Gastrocnemius medialis (tissue), 4 donors: ENCODE data around the gene NTNG1.

Experiments
- POLR2A ChIP-seq, 2 donors: fragments of 450-650 bp; IDR thresholded peaks; one replicate each; pipeline ENCODE4 v1.6.1; 2017; ENCODE audit warnings: antibody characterized with exemption in 2 of 2, mild to moderate bottlenecking in 2 of 2, moderate library complexity in 2 of 2
- TF ChIP-seq, protein P1 (sequence below), 5 experiments: fragments of 450-650 bp in 3 of 5; fragments of 200-600 bp in 2 of 5; sonication (generic) in 2 of 5; IDR thresholded peaks in 4 of 5; conservative IDR thresholded peaks in 1 of 5; 1 replicate in 4 of 5; 2 replicates in 1 of 5; pipeline ENCODE4 v1.5.1; 2016 to 2019; ENCODE audit warnings: antibody characterized with exemption in 5 of 5, mild to moderate bottlenecking in 3 of 5, moderate library complexity in 3 of 5

DNA sequence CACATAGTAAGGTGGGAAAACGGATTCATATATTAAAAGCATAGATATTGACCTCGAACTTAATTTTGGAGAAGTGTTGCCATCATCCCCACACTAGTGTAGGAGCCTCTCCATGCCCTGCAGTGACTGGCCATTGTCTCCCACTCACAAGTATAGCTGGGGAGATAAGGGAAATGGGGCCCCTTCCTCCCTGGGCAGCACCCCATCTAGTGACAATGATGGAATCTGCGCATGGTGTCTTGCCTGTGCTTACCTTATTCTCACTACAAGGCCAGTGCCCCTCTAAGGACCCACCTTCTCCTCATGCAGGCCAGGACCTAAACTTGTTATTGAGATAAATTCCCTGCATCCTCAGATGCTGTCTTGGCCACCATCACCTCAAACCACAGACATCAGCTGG, 374.9 kb downstream of the NTNG1 start:
- TF ChIP-seq, protein P1, sequence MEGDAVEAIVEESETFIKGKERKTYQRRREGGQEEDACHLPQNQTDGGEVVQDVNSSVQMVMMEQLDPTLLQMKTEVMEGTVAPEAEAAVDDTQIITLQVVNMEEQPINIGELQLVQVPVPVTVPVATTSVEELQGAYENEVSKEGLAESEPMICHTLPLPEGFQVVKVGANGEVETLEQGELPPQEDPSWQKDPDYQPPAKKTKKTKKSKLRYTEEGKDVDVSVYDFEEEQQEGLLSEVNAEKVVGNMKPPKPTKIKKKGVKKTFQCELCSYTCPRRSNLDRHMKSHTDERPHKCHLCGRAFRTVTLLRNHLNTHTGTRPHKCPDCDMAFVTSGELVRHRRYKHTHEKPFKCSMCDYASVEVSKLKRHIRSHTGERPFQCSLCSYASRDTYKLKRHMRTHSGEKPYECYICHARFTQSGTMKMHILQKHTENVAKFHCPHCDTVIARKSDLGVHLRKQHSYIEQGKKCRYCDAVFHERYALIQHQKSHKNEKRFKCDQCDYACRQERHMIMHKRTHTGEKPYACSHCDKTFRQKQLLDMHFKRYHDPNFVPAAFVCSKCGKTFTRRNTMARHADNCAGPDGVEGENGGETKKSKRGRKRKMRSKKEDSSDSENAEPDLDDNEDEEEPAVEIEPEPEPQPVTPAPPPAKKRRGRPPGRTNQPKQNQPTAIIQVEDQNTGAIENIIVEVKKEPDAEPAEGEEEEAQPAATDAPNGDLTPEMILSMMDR (IDR thresholded peaks at IDR 0.05 in 4 of 5, conservative IDR thresholded peaks at IDR 0.05 in 1 of 5) = no peak
- no peak for TF ChIP-seq POLR2A (IDR thresholded peaks at IDR 0.05)
